A549 (cell line): ENCODE data around the gene TAPBPL. TPM values are rescaled to one million over a fixed set of nuclear protein-coding genes. Genes with fewer than 3 reads are reported as not detected.
A peak's percentile ranks its signal among the peaks of the same experiment; 100 is the strongest.

Experiments
- ATAC-seq, 2 experiments: fragments of 200-7000 bp in 1 of 2; fragments of >200 bp in 1 of 2; cut with Nextera tagmentation in 1 of 2; cut with Tn5 transposase in 1 of 2; 3 replicates each; pipeline versions ENCODE4 v1.8.0 to v1.9.1; 2018 to 2020; ENCODE audit warnings: mild to moderate bottlenecking in 1 of 2, moderate library complexity in 1 of 2
- CTCF ChIA-PET: fragments of 300-600 bp; sonication (Branson Sonifier 250); formaldehyde crosslinking; extraction: SDS; loops from one replicate; lab custom pipeline; 2021; ENCODE audit warnings: antibody characterized with exemption, inconsistent platforms; lab: Yijun Ruan, JAX
- POLR2A ChIA-PET: fragments of 350-600 bp; formaldehyde crosslinking; extraction: SDS; loops from one replicate; lab custom pipeline; 2021; ENCODE audit warnings: antibody characterized with exemption, inconsistent platforms; lab: Yijun Ruan, JAX
- DNase-seq, 2 experiments: peaks; one replicate each; pipeline versions ENCODE4 v3.0.0 to v3.0.0-alpha.2; 2011 to 2016; ENCODE audit warnings: low read depth in 1 of 2, low spot score in 1 of 2
- FAIRE-seq: peaks from 2 replicates; lab custom pipeline; 2011; peaks lifted over from hg19 to GRCh38; lab: Jason Lieb, UNC
- H3K27ac ChIP-seq, 2 experiments: fragments of >200 bp; sonication (Bioruptor Twin); formaldehyde crosslinking; 3 replicates each; pipeline ENCODE4 v1.5.1; 2016 to 2017
- H3K4me1 ChIP-seq: fragments of >200 bp; sonication (Bioruptor Twin); formaldehyde crosslinking; 3 replicates; pipeline ENCODE4 v1.6.1; 2016
- H3K4me2 ChIP-seq: fragments of >200 bp; sonication (Bioruptor Twin); formaldehyde crosslinking; 3 replicates; pipeline ENCODE4 v1.6.1; 2016
- H3K4me3 ChIP-seq: fragments of >200 bp; sonication (Bioruptor Twin); formaldehyde crosslinking; 3 replicates; pipeline ENCODE4 v1.5.1; 2016
- H3K9me3 ChIP-seq: fragments of >200 bp; sonication (Bioruptor Twin); formaldehyde crosslinking; 3 replicates; pipeline ENCODE4 v1.6.1; 2016
- CBX8 ChIP-seq: fragments of 200-600 bp; sonication (generic); IDR thresholded peaks from 2 replicates; pipeline ENCODE4 v1.6.1; 2016
- CEBPB ChIP-seq, 2 experiments: fragments of >200 bp in 1 of 2; sonication (Bioruptor Twin) in 1 of 2; formaldehyde crosslinking in 1 of 2; IDR thresholded peaks; 2 replicates each; pipeline ENCODE4 v1.6.1; 2012 to 2016
- CTCF ChIP-seq: fragments of >200 bp; sonication (Bioruptor Twin); formaldehyde crosslinking; IDR thresholded peaks from 3 replicates; pipeline ENCODE4 v1.5.1; 2016
- EHMT2 ChIP-seq: fragments of 200-600 bp; sonication (generic); IDR thresholded peaks from 2 replicates; pipeline ENCODE4 v1.6.1; 2016; ENCODE audit warnings: antibody characterized with exemption, low read depth, mild to moderate bottlenecking, moderate library complexity
- EP300 ChIP-seq, 2 experiments: fragments of >200 bp; sonication (Bioruptor Twin); formaldehyde crosslinking; IDR thresholded peaks; 2 replicates in 1 of 2; 3 replicates in 1 of 2; pipeline ENCODE4 v1.6.1; 2016 to 2017
- FOXS1 ChIP-seq: fragments of 250-450 bp; sonication (Bioruptor Pico); IDR thresholded peaks from 2 replicates; pipeline ENCODE4 v1.5.0; 2020; ENCODE audit warnings: mild to moderate bottlenecking, moderate library complexity
- HEYL ChIP-seq: fragments of 250-450 bp; sonication (Bioruptor Pico); IDR thresholded peaks from 2 replicates; pipeline ENCODE4 v1.8.0; 2021; ENCODE audit warnings: mild to moderate bottlenecking, moderate library complexity
- HOXA7 ChIP-seq: fragments of 250-450 bp; sonication (Bioruptor Pico); IDR thresholded peaks from 2 replicates; pipeline ENCODE4 v1.5.0; 2020; ENCODE audit warnings: mild to moderate bottlenecking, moderate library complexity
- JUNB ChIP-seq: fragments of >200 bp; sonication (Bioruptor Twin); formaldehyde crosslinking; IDR thresholded peaks from 2 replicates; pipeline ENCODE4 v1.6.1; 2016
- MAFK ChIP-seq: fragments of 450-650 bp; IDR thresholded peaks from 2 replicates; pipeline ENCODE4 v1.6.1; 2014; ENCODE audit not compliant: partially characterized antibody
- MYC ChIP-seq: IDR thresholded peaks from 2 replicates; pipeline ENCODE4 v1.6.1; 2012; ENCODE audit warnings: mild to moderate bottlenecking, inconsistent platforms, low read length, improper control_type of control experiment, borderline replicate concordance
- NR3C1 ChIP-seq: fragments of >200 bp; sonication (Bioruptor Twin); formaldehyde crosslinking; IDR thresholded peaks from 3 replicates; pipeline ENCODE4 v1.6.1; 2017
- POLR2AphosphoS2 ChIP-seq: conservative IDR thresholded peaks from 2 replicates; pipeline ENCODE4 v1.6.1; 2012; ENCODE audit warnings: low read length, improper control_type of control experiment, inconsistent platforms
- RCOR1 ChIP-seq: fragments of 150-350 bp; IDR thresholded peaks from 2 replicates; pipeline ENCODE4 v1.6.1; 2014; ENCODE audit warnings: antibody characterized with exemption, low read length, low read depth
- REST ChIP-seq: fragments of 200-600 bp; sonication (generic); IDR thresholded peaks from 2 replicates; pipeline ENCODE4 v1.6.1; 2016; ENCODE audit warnings: antibody characterized with exemption, mild to moderate bottlenecking, moderate library complexity
- SMC3 ChIP-seq: fragments of >200 bp; sonication (Bioruptor Twin); formaldehyde crosslinking; IDR thresholded peaks from 3 replicates; pipeline ENCODE4 v1.6.1; 2018; ENCODE audit warnings: inconsistent platforms
- SREBF2 ChIP-seq: fragments of 450-650 bp; IDR thresholded peaks from 2 replicates; pipeline ENCODE4 v1.6.1; 2014; ENCODE audit warnings: mild to moderate bottlenecking, moderate library complexity
- TP53 ChIP-seq: fragments of 250-450 bp; sonication (Bioruptor Pico); IDR thresholded peaks from 2 replicates; pipeline ENCODE4 v1.5.0; 2021; ENCODE audit warnings: mild to moderate bottlenecking, moderate library complexity
- ZFP36 ChIP-seq: fragments of 450-650 bp; IDR thresholded peaks from 2 replicates; pipeline ENCODE4 v1.6.1; 2014; ENCODE audit warnings: borderline replicate concordance; ENCODE audit not compliant: partially characterized antibody
- ZNF302 ChIP-seq: fragments of 250-450 bp; sonication (Bioruptor Pico); IDR thresholded peaks from 2 replicates; pipeline ENCODE4 v1.9.0; 2021; ENCODE audit warnings: inconsistent platforms, mild to moderate bottlenecking, moderate library complexity
- WGBS: methylation state at CpG from one replicate; pipeline ENCODE4 v1.1.6; 2017; ENCODE audit errors: missing lambda C conversion rate; 5-methylcytosine and 5-hydroxymethylcytosine counted together
- polyA plus RNA-seq, 4 experiments: library from polyadenylated mRNA; depleted of rRNA in 3 of 4; stranded (reverse); fragments of >200 nt; fragmentation: RNase III in 1 of 4; extraction: RNeasy Plus Mini Kit Qiagen cat#74134 plus additional on column Dnase treatment in 1 of 4; gene quantifications; 2 replicates in 3 of 4; 3 replicates in 1 of 4; pipeline ENCODE4 v1.2.3, GENCODE V29; 2011 to 2017
- TF ChIP-seq, protein P1 (sequence below): IDR thresholded peaks from 2 replicates; pipeline ENCODE4 v1.6.1; 2012

TAPBPL gene
- polyA plus RNA-seq, 2 of the 4 experiments (the other 2 are of a cell fraction): 2.8 to 3.6 TPM

- WGBS: 92% methylated on average over 14 of the region's 14 CpGs
- no peaks in the 10 kb centered on the region for H3K9me3 ChIP-seq
- ATAC-seq: peak; percentile 6 to 20; a peak in 2 of 6 replicates
- POLR2A ChIA-PET: interaction anchor here (3.9 kb wide), 1 partner anchor 12 kb away, joined by 27 read pairs; the partner anchor contains the start of gene VAMP1
- H3K4me3 ChIP-seq: no peak overlapping the region
- TF ChIP-seq CBX8 (no peak), RCOR1 (no peak)
- FAIRE-seq: no peak
- no peak overlapping the region for H3K4me2 ChIP-seq
- CTCF ChIA-PET: interaction anchor here (0.8 to 9.3 kb wide), 4 partner anchors 35 to 136 kb away, joined by 3 to 92 read pairs (median 3); no protein-coding TSS in a partner anchor
- no peak overlapping the region for H3K27ac ChIP-seq
- no peak for DNase-seq
- H3K4me1 ChIP-seq: no peaks in the 10 kb centered on the region
These were observed 6.6 kb downstream of the TAPBPL start for GRCh38 chr12:6458281-6459003.

DNA sequence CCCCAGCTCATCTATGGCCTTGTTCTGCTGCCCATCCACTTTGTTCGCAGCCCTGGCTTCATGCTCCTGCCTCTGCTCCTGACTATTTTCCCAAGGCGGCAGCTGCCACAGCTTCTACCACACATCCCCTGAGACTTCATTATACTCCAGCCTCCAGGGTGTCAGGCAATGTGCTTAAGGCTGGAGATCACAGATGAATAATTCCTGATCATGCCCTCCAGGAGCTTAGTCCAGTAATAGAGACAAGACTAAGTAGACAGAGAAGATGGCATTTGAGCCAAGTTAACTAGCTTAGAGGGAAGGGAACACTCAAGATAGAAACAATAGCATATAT, 7.1 kb downstream of the TAPBPL start:
- WGBS: 100% methylated on average over 2 of the region's 2 CpGs
- H3K9me3 ChIP-seq: no peaks in the 10 kb centered on the region
- DNase-seq: no peak
- H3K4me2 ChIP-seq: no peak overlapping the region
- ChIA-PET CTCF (interaction anchor here (0.8 to 9.3 kb wide), 6 partner anchors 20 to 136 kb away, joined by 3 to 92 read pairs (median 3); no protein-coding TSS in a partner anchor), POLR2A (interaction anchor here (3.9 kb wide), 1 partner anchor 12 kb away, joined by 27 read pairs; the partner anchor contains the start of gene VAMP1)
- no peak for ATAC-seq
- no peak for FAIRE-seq
- H3K4me1 ChIP-seq: no peaks in the 10 kb centered on the region
- no peak overlapping the region for H3K27ac ChIP-seq
- no peak for TF ChIP-seq NR3C1
- TF ChIP-seq, protein P1, sequence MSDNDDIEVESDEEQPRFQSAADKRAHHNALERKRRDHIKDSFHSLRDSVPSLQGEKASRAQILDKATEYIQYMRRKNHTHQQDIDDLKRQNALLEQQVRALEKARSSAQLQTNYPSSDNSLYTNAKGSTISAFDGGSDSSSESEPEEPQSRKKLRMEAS: no peak
- TF ChIP-seq SMC3: no peak
- TF ChIP-seq, all 56 proteins: peak for 0
- no peak overlapping the region for H3K4me3 ChIP-seq

DNA sequence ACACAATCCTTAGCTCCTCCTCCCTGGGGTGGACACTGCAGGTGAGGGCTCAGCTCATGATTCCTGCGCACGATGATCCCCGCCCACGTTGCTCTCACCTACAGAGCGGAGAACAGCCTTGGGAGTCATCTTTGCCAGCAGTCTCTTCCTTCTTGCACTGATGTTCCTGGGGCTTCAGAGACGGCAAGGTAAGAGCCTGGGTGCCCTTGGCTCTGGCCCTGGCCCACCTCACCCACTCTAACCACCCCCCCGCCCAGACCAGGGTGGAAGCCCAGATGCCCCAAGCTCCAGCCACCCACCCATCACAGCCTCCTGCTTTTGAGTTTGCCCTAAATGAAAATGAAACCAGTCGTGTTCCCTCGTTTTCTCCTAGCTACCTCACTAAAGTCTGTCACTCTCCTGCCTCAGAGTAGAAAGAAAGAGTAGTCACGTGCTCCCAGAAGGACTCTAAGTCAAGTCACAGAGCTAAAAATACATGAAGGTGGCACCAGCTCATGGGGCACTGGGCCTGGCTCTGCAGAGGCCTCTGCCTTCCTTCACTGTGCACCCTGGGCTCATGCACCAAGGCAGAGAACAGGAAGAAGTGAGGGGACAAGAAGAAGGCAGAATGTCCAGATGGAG, 9.0 kb downstream of the TAPBPL start:
- ChIA-PET CTCF (interaction anchor here (0.8 to 9.3 kb wide), 10 partner anchors 9 to 181 kb away, joined by 3 to 92 read pairs (median 4); partner anchors contain the start of gene TAPBPL), POLR2A (interaction anchor here (0.8 to 3.9 kb wide), 2 partner anchors 9 to 10 kb away, joined by 3 to 27 read pairs; partner anchors contain the start of genes TAPBPL and VAMP1)
- FAIRE-seq: no peak
- DNase-seq: no peak
- Histone ChIP-seq H3K4me2 (no peak overlapping the region), H3K9me3 (no peaks in the 10 kb centered on the region), H3K27ac (no peak overlapping the region), H3K4me1 (0 out of 3 replicates have a peak, but pooled peaks cover 5% of the 10 kb centered on the region), H3K4me3 (no peak overlapping the region)
- no peak for ATAC-seq
- TF ChIP-seq JUNB (no peak), EP300 (IDR thresholded peaks at IDR 0.05) (no peak), MAFK (no peak), CEBPB (IDR thresholded peaks at IDR 0.05) (no peak), ZFP36 (no peak), MYC (no peak), HEYL (CRISPR knock-in tag) (no peak), EHMT2 (no peak)
- WGBS: 86% methylated on average over 10 of the region's 10 CpGs

GRCh38 chr12:6461401-6462233, 9.8 kb downstream of the TAPBPL start:
- H3K4me1 ChIP-seq: 0 out of 3 replicates have a peak, but pooled peaks cover 5% of the 10 kb centered on the region
- H3K27ac ChIP-seq: no peak overlapping the region
- WGBS: 89% methylated on average over 15 of the region's 15 CpGs
- CTCF ChIA-PET: interaction anchor here (0.8 to 9.3 kb wide), 12 partner anchors 10 to 182 kb away, joined by 3 to 92 read pairs (median 4); partner anchors contain the start of gene TAPBPL
- H3K9me3 ChIP-seq: no peaks in the 10 kb centered on the region
- H3K4me3 ChIP-seq: no peak overlapping the region
- no peak overlapping the region for H3K4me2 ChIP-seq
- ATAC-seq (no peak), DNase-seq (no peak), FAIRE-seq (no peak)
- POLR2A ChIA-PET: interaction anchor here (0.8 to 3.9 kb wide), 2 partner anchors 9 to 10 kb away, joined by 3 to 27 read pairs; partner anchors contain the start of genes TAPBPL and VAMP1
- no peak for TF ChIP-seq ZFP36
- TF ChIP-seq CTCF: no peak
- no peak for TF ChIP-seq TP53 (CRISPR knock-in tag)
- TF ChIP-seq FOXS1 (CRISPR knock-in tag): no peak
- TF ChIP-seq POLR2AphosphoS2: no peak
- TF ChIP-seq HOXA7 (CRISPR knock-in tag): no peak
- TF ChIP-seq SREBF2: no peak
- TF ChIP-seq RCOR1: no peak
- TF ChIP-seq ZNF302 (CRISPR knock-in tag): no peak
- TF ChIP-seq, protein P1: no peak
- TF ChIP-seq REST: no peak
